ENCODE measurements around the gene CST7.

The CST7 gene

GRCh38 chr20:25006431-25007167 lies 57.5 kb downstream of the CST7 start:
- DNase-seq, result no peak

- DNase-seq, result no peak
Measured at GRCh38 chr20:25007491-25008305, 58.6 kb downstream of the CST7 start.

- DNase-seq, result no peak
Measured at GRCh38 chr20:25008388-25009217, 59.5 kb downstream of the CST7 start.
